Neural progenitor cell (in vitro differentiated cells): Measurements from ENCODE around the gene CD24. TPM values are rescaled to one million over a fixed set of nuclear protein-coding genes. Genes with fewer than 3 reads are reported as not detected.

ENCODE experiments used
- DNase-seq: peaks from one replicate; pipeline ENCODE4 v3.0.0-alpha.2; 2016; ENCODE audit warnings: low spot score
- H2AFZ ChIP-seq: fragments of 200-600 bp; sonication (generic); replicated peaks from 2 replicates; pipeline ENCODE4 v1.6.1; 2016; ENCODE audit warnings: antibody characterized with exemption
- H3F3A ChIP-seq: fragments of 200-600 bp; sonication (generic); 2 replicates; pipeline ENCODE4 v1.6.1; 2016; ENCODE audit warnings: antibody characterized with exemption, low read depth
- H3K27ac ChIP-seq: fragments of 200-600 bp; sonication (generic); 2 replicates; pipeline ENCODE4 v1.5.1; 2016; ENCODE audit warnings: mild to moderate bottlenecking
- H3K27me3 ChIP-seq: fragments of 200-600 bp; sonication (generic); 2 replicates; pipeline ENCODE4 v1.6.1; 2016; ENCODE audit warnings: mild to moderate bottlenecking, moderate library complexity
- H3K36me3 ChIP-seq: fragments of 200-600 bp; sonication (generic); 2 replicates; pipeline ENCODE4 v1.5.1; 2016
- H3K4me1 ChIP-seq: fragments of 200-600 bp; sonication (generic); 2 replicates; pipeline ENCODE4 v1.6.1; 2016; ENCODE audit warnings: mixed run types
- H3K4me2 ChIP-seq: fragments of 200-600 bp; sonication (generic); 2 replicates; pipeline ENCODE4 v1.6.1; 2016
- H3K4me3 ChIP-seq: fragments of 200-600 bp; sonication (generic); 2 replicates; pipeline ENCODE4 v1.5.1; 2016
- H3K79me2 ChIP-seq: fragments of 200-600 bp; sonication (generic); 2 replicates; pipeline ENCODE4 v1.6.1; 2016; ENCODE audit warnings: low read depth
- H3K9ac ChIP-seq: fragments of 200-600 bp; sonication (generic); 2 replicates; pipeline ENCODE4 v1.6.1; 2016
- H3K9me3 ChIP-seq: fragments of 200-600 bp; sonication (generic); 2 replicates; pipeline ENCODE4 v1.5.1; 2016; ENCODE audit warnings: low read depth
- H4K20me1 ChIP-seq: fragments of 200-600 bp; sonication (generic); 2 replicates; pipeline ENCODE4 v1.6.1; 2016; ENCODE audit warnings: low read depth
- H3K27ac Mint-ChIP-seq: 3 replicates; pipeline ENCODE4 v1.8.0; 2021; ENCODE audit warnings: mixed read lengths
- H3K27me3 Mint-ChIP-seq: 2 replicates; pipeline ENCODE4 v1.8.0; 2022; ENCODE audit warnings: low read depth, mild to moderate bottlenecking, inconsistent platforms, moderate library complexity, mixed read lengths; ENCODE audit not compliant: insufficient read depth
- H3K36me3 Mint-ChIP-seq: 3 replicates; pipeline ENCODE4 v1.8.0; 2021; ENCODE audit warnings: mixed read lengths
- H3K4me1 Mint-ChIP-seq: 3 replicates; pipeline ENCODE4 v1.8.0; 2021; ENCODE audit warnings: mixed read lengths
- H3K4me3 Mint-ChIP-seq: 3 replicates; pipeline ENCODE4 v1.8.0; 2021; ENCODE audit warnings: mild to moderate bottlenecking, moderate library complexity, mixed read lengths
- H3K9me3 Mint-ChIP-seq: 3 replicates; pipeline ENCODE4 v1.8.0; 2020; ENCODE audit warnings: mixed read lengths
- CTCF ChIP-seq: fragments of 200-600 bp; sonication (generic); IDR thresholded peaks from 2 replicates; pipeline ENCODE4 v1.5.1; 2017; ENCODE audit warnings: antibody characterized with exemption, mild to moderate bottlenecking
- EZH2 ChIP-seq: fragments of 200-600 bp; sonication (generic); IDR thresholded peaks from 2 replicates; pipeline ENCODE4 v1.6.1; 2017; ENCODE audit warnings: antibody characterized with exemption, mild to moderate bottlenecking, moderate library complexity
- EZH2phosphoT487 ChIP-seq: fragments of 200-600 bp; sonication (generic); IDR thresholded peaks from 2 replicates; pipeline ENCODE4 v1.6.1; 2017; ENCODE audit warnings: antibody characterized with exemption
- total RNA-seq: library from RNA; depleted of rRNA; stranded (reverse); fragments of >200 nt; gene quantifications from 2 replicates; pipeline ENCODE4 v1.2.3, GENCODE V29; 2015; ENCODE audit warnings: low replicate concordance

The CD24 gene
- total RNA-seq, 1 donor from 2014 or later, result 448 TPM

GRCh38 chr6:106964099-106964498 is 10.4 kb downstream of the CD24 start:
- no peak overlapping the region for H3K27ac Mint-ChIP-seq
- H3K36me3 Mint-ChIP-seq, result peaks cover 5% of the 10 kb centered on the region
- no peak overlapping the region for H3K9ac ChIP-seq
- TF ChIP-seq EZH2 (no peak), CTCF (no peak), EZH2phosphoT487 (no peak)
- peaks cover 18% of the 10 kb centered on the region for H3F3A ChIP-seq
- no peaks in the 10 kb centered on the region for H3K36me3 ChIP-seq
- H3K27ac ChIP-seq, result no peak overlapping the region
- H3K4me2 ChIP-seq, result no peak overlapping the region
- peaks cover 2% of the 10 kb centered on the region for H4K20me1 ChIP-seq
- no peaks in the 10 kb centered on the region for H3K9me3 ChIP-seq
- no peak overlapping the region for H2AFZ ChIP-seq
- H3K79me2 ChIP-seq, result no peaks in the 10 kb centered on the region
- peaks cover 3% of the 10 kb centered on the region for H3K27me3 Mint-ChIP-seq
- H3K27me3 ChIP-seq, result no peaks in the 10 kb centered on the region
- peaks cover 2% of the 10 kb centered on the region for H3K9me3 Mint-ChIP-seq
- no peak overlapping the region for H3K4me3 ChIP-seq
- no peaks in the 10 kb centered on the region for H3K4me1 Mint-ChIP-seq
- H3K4me3 Mint-ChIP-seq, result no peak overlapping the region
- H3K4me1 ChIP-seq, result no peaks in the 10 kb centered on the region
- no peak for DNase-seq

GRCh38 chr6:106963544-106963943 is 11.0 kb downstream of the CD24 start:
- Histone ChIP-seq H4K20me1 (no peaks in the 10 kb centered on the region), H3F3A (peaks cover 13% of the 10 kb centered on the region), H3K4me3 (no peak overlapping the region), H3K9ac (no peak overlapping the region), H2AFZ (no peak overlapping the region), H3K27ac (no peak overlapping the region), H3K4me1 (no peaks in the 10 kb centered on the region), H3K4me2 (no peak overlapping the region), H3K9me3 (no peaks in the 10 kb centered on the region), H3K79me2 (no peaks in the 10 kb centered on the region), H3K27me3 (no peaks in the 10 kb centered on the region), H3K36me3 (no peaks in the 10 kb centered on the region)
- no peak for DNase-seq
- TF ChIP-seq EZH2, result no peak
- no peak for TF ChIP-seq CTCF
- TF ChIP-seq EZH2phosphoT487, result no peak
- H3K27me3 Mint-ChIP-seq, result peaks cover 3% of the 10 kb centered on the region
- no peaks in the 10 kb centered on the region for H3K9me3 Mint-ChIP-seq
- H3K27ac Mint-ChIP-seq, result no peak overlapping the region
- H3K4me3 Mint-ChIP-seq, result no peak overlapping the region
- H3K4me1 Mint-ChIP-seq, result no peaks in the 10 kb centered on the region
- H3K36me3 Mint-ChIP-seq, result peaks cover 2% of the 10 kb centered on the region

- TF ChIP-seq CTCF (no peak), EZH2 (no peak), EZH2phosphoT487 (no peak)
- Histone ChIP-seq H3F3A (peaks cover 3% of the 10 kb centered on the region), H2AFZ (no peak overlapping the region), H3K4me2 (no peak overlapping the region), H3K9ac (no peak overlapping the region), H3K4me1 (no peaks in the 10 kb centered on the region), H3K36me3 (no peaks in the 10 kb centered on the region), H3K27me3 (no peaks in the 10 kb centered on the region), H4K20me1 (no peaks in the 10 kb centered on the region), H3K9me3 (no peaks in the 10 kb centered on the region), H3K27ac (no peak overlapping the region), H3K79me2 (no peaks in the 10 kb centered on the region), H3K4me3 (no peak overlapping the region)
- no peaks in the 10 kb centered on the region for H3K4me1 Mint-ChIP-seq
- H3K36me3 Mint-ChIP-seq, result no peaks in the 10 kb centered on the region
- DNase-seq, result no peak
- H3K4me3 Mint-ChIP-seq, result no peak overlapping the region
- peaks cover 3% of the 10 kb centered on the region for H3K27me3 Mint-ChIP-seq
- H3K27ac Mint-ChIP-seq, result no peak overlapping the region
- no peaks in the 10 kb centered on the region for H3K9me3 Mint-ChIP-seq
Observed at GRCh38 chr6:106961801-106962200, 12.7 kb downstream of the CD24 start.
